ENCODE measurements around the gene SMTNL1.

SMTNL1 gene

GRCh38 chr11:57586711-57587245 lies 49.4 kb downstream of the SMTNL1 start:
- no peaks in the 10 kb centered on the region for H3K9me3 Mint-ChIP-seq
- H3K36me3 Mint-ChIP-seq = no peaks in the 10 kb centered on the region
- H3K4me3 Mint-ChIP-seq = no peak overlapping the region
- no peak for DNase-seq (ENCODE audit: low spot score in 2 of 2)
- H3K4me1 Mint-ChIP-seq = no peaks in the 10 kb centered on the region
- H3K27ac Mint-ChIP-seq = no peak overlapping the region
- no peak for ATAC-seq

DNA sequence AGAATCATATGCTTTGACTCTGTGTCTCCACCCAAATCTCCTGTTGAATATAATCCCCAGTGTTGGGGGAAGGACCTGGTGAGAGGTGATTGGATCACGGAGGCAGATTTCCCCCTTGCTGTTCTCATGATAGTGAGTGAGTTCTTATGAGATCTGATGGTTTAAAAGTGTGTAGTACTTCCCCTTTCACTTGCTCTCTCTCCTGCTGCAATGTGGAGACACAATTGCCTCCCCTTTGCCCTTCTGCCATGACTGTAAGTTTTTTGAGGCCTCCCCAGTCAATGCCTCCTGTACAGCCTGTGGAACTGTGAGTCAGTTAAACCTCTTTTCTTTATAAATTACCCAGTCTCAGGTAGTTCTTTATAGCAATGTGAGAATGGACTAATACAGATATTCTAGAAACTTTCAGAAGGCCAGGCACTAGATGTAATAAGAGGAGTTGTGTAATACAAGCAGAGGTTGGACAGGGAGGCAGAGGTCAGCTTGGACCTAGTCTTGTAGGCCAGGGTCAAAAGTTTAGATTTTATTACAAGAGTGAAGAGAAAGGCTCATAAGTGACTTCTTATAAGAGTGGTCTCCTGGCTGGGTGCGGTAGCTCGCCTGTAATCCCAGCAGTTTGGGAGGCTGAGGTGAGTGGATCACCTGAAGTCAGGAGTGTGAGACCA lies 50.8 kb downstream of the SMTNL1 start:
- no peak overlapping the region for H3K27ac Mint-ChIP-seq

DNA sequence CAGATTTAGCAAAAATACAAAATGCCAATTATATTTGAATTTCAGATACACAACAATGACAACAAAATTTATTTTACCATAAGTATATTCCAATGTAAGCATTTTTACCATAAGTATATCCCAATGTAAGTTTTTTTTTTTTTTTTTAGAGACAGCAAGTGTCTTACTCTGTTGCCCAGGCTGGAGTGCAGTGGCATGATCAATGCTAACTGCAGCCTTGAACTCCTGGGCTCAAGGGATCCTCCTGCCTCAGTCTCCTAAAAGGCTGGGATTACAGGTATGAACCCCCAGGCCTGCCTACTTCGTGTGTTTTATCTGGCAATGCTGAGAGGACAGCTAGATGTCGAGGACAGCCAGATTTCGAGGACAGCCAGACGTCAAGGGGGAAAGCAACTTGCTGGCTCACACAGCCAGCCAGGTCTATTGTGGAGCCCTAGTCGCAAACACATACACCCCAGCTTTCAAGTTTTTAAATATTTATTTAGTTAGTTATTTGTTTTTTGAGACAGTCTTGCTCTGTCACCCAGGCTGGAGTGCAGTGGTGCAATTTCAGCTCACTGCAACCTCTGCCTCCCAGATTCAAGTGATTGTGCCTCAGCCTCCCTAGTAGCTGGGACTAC lies 59.0 kb downstream of the SMTNL1 start:
- no peak overlapping the region for H3K27ac Mint-ChIP-seq
- H3K9me3 Mint-ChIP-seq = no peaks in the 10 kb centered on the region
- no peak overlapping the region for H3K4me3 Mint-ChIP-seq
- ATAC-seq = no peak
- no peaks in the 10 kb centered on the region for H3K36me3 Mint-ChIP-seq
- H3K4me1 Mint-ChIP-seq = no peaks in the 10 kb centered on the region
- DNase-seq (ENCODE audit: low spot score in 2 of 2) = no peak

More for the DNA sequence above, 50.8 kb downstream of the SMTNL1 start:
- H3K9me3 Mint-ChIP-seq = no peaks in the 10 kb centered on the region
- DNase-seq (ENCODE audit: low spot score in 2 of 2) (no peak), ATAC-seq (no peak)
- H3K4me1 Mint-ChIP-seq = no peaks in the 10 kb centered on the region
- no peak overlapping the region for H3K4me3 Mint-ChIP-seq
- no peaks in the 10 kb centered on the region for H3K36me3 Mint-ChIP-seq

GRCh38 chr11:57597461-57597915 lies 60.1 kb downstream of the SMTNL1 start, which contains the start of gene SERPING1:
Gene SERPING1 (plus strand): TSS chr11:57597685. CDS start chr11:57598271, 586 bp downstream.
- no peaks in the 10 kb centered on the region for H3K36me3 Mint-ChIP-seq
- DNase-seq (ENCODE audit: low spot score in 2 of 2) = no peak
- no peaks in the 10 kb centered on the region for H3K9me3 Mint-ChIP-seq
- no peak within 1 kb of the TSS for H3K27ac Mint-ChIP-seq
- ATAC-seq = no peak
- no peak within 1 kb of the TSS for H3K4me3 Mint-ChIP-seq
- H3K4me1 Mint-ChIP-seq = no peaks in the 10 kb centered on the region

- no peak for DNase-seq (ENCODE audit: low spot score in 2 of 2)
- no peak overlapping the region for H3K27ac Mint-ChIP-seq
- no peaks in the 10 kb centered on the region for H3K36me3 Mint-ChIP-seq
Measured at GRCh38 chr11:57597916-57598830, 60.8 kb downstream of the SMTNL1 start.

DNA sequence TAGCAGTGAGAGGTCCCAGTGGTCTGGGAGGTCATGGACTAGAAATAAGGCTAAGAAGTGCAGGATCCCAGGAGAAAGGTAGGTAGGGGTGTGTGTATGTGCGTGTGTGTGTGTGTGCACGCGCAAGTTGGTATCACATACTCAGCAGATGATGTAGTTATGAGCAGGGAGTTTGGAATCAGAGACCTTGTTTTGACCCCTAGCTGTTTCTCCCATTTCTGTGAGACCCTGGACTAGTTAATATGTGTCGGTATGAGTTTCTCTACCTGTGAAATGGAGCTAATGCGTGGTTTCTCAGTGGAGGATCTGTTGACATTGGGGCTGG lies 61.4 kb downstream of the SMTNL1 start:
- no peak for DNase-seq (ENCODE audit: low spot score in 2 of 2)
- no peak overlapping the region for H3K4me3 Mint-ChIP-seq

More at GRCh38 chr11:57597916-57598830, 60.8 kb downstream of the SMTNL1 start:
- Mint-ChIP-seq H3K9me3 (no peaks in the 10 kb centered on the region), H3K4me3 (no peak overlapping the region), H3K4me1 (no peaks in the 10 kb centered on the region)
- ATAC-seq = no peak

DNA sequence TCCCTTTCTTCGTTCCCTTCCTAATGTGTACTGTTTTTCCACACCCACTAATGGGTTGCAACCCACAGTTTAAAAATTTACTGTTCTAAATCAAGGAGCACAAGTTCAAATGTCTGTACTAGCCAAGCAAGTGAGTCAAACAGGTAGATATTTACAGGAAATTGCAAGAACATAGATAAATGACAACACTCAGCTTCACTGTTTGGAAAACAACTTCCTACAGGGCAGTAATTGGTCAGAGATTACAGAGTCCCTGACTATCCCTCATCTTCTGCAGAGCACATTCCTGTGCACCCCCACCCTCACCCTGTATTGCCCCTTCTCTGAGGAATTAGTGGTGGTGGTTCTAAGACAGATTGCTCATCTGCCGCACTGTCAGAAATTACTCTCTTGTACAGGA lies 62.0 kb downstream of the SMTNL1 start:
- ATAC-seq (no peak), DNase-seq (ENCODE audit: low spot score in 2 of 2) (no peak)
- H3K9me3 Mint-ChIP-seq = no peaks in the 10 kb centered on the region
- no peaks in the 10 kb centered on the region for H3K36me3 Mint-ChIP-seq
- H3K27ac Mint-ChIP-seq = no peak overlapping the region
- no peaks in the 10 kb centered on the region for H3K4me1 Mint-ChIP-seq
- no peak overlapping the region for H3K4me3 Mint-ChIP-seq

More for the DNA sequence above, 61.4 kb downstream of the SMTNL1 start:
- Mint-ChIP-seq H3K36me3 (no peaks in the 10 kb centered on the region), H3K9me3 (no peaks in the 10 kb centered on the region), H3K4me1 (no peaks in the 10 kb centered on the region), H3K27ac (no peak overlapping the region)
- ATAC-seq = no peak
